Activated effector memory CD4-positive, alpha-beta T cell treated with Interleukin-2 at 50 U/mL for 16 hours (primary cell): ENCODE measurements around the gene FRMD1.

ENCODE experiments used
- DNase-seq: peaks from one replicate; pipeline ENCODE4 v3.0.0-alpha.2; 2020

FRMD1 gene

GRCh38 chr6:168075787-168076202 lies 3.2 kb downstream of the FRMD1 start:
- DNase-seq, result no peak

DNA sequence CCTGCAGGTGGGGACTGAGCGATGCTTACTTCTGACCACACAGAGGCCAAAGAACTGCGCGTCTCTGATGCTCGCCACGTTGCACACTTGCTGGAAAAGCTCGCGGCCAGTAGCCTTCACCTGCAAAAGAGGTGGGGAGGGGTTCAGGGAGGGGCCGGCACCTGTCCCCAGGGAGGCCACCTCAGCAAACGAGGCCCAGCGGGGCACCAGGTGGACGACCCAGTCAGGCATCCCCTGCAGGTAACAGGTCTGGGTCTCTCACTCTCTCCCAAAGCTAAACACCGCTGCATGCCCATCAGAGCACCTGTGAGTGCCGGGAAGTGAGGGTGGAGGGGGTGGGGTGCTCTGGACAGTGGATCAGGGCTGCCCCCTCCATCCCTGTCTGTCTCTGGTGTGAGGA lies 3.8 kb downstream of the FRMD1 start:
- no peak for DNase-seq

GRCh38 chr6:168073937-168074730 lies 4.9 kb downstream of the FRMD1 start:
- no peak for DNase-seq

DNA sequence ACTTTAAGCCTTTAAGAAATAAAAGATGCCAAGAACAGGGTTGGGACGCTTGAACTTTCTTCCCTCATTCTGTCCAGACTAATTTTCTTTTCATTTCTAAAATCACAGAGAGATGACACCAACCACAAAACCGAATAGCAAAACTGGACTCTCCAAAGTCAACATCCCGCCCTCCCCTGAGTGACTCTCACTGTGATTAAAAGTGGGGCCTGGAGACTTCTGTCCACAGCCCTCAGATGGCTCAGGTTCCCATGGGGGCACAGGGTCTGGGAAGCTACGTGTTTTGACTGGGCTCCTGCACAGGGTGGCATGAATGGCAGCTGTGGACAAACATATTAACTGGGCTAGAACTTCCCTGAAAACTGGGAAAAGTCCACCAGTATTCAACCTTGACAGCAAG lies 6.3 kb downstream of the FRMD1 start:
- no peak for DNase-seq

DNA sequence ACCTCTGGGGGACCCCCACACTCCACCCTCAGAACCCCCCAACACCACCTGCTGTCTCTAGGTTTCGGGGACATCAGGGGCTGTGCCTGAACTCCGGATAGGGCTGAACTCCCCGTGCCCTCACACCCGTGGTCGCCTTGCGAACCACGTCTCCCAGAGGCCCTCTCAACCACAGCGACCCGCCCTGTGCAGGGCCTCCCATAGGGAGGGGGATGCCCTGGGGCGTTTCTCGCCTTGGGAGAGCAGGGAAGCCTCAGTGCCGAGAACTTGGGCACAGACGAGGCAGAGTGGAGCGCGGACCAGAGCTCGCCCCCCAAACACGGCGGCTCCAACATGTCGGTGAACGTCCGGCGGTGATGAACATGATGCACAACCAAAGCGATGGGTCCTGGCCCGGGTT lies 6.8 kb downstream of the FRMD1 start:
- DNase-seq, result no peak

DNA sequence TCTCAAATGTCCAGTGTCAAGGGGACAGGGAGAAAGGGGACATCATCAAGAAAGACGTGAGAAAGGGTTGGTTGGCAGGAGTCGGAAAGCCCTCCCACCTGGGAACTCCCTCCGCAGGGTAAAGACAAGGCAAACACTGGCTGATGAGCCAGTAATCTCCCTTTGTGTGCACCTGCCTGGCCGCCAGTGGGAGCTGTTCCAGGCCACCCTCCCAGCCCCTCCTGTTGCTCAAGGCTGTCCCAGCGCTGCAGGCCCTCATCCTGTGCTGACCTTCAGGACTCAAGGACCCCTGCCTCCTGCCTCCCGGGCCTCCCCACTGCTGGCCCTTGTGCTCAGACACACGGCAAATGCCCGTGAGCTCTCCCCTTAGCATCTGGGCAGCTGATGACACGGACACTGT lies 7.4 kb downstream of the FRMD1 start:
- no peak for DNase-seq

DNA sequence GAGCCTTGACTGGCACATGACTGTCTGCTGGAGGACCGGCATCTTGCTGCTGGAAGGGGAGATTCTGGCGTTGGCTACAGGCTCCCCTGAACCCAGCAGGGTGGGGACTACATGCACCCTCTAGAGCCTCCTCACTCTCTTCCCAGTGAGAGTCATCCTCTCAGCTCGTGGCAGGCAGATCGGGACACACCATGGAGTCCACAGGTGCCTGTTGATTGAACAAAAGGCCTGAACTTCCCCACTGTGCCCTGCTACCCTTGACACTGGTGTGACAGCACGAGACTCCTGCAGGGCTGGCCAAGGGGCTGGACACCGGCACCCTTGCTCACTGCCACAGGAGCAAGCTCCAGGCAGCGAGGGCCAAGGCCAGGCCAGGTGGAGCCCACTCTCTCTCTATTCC lies 8.2 kb downstream of the FRMD1 start:
- no peak for DNase-seq

DNA sequence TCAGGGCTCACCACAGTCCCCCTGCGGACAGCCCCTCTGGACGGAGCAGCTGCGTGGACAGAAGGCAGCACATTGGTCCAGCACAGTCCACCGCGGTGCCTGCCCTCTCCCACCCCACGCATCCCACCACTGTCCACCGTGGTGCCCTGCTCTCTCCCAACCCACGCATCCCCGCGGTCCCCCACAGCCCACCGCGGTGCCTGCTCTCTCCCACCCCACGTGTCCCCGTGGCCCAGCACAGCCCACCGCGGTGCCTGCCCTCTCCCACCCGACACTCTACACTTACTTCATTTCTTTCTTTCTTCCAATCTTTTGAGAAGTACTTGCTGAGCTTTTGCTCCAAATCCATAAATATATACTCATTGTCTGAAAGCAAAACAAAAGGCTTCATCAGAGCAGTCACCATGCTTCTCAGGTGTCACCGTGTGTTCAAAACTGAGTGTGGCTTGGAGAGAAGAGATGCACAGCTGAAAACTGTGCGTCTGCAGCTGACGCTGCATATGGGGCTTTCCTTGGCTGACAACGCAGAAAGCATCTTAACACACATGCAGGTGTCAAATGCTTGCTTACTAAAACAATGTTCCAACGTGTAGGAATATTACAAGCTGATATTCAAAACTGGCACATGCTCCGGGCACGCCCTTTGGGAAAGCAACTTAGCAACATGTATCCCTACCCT lies 11.8 kb downstream of the FRMD1 start:
- no peak for DNase-seq

DNA sequence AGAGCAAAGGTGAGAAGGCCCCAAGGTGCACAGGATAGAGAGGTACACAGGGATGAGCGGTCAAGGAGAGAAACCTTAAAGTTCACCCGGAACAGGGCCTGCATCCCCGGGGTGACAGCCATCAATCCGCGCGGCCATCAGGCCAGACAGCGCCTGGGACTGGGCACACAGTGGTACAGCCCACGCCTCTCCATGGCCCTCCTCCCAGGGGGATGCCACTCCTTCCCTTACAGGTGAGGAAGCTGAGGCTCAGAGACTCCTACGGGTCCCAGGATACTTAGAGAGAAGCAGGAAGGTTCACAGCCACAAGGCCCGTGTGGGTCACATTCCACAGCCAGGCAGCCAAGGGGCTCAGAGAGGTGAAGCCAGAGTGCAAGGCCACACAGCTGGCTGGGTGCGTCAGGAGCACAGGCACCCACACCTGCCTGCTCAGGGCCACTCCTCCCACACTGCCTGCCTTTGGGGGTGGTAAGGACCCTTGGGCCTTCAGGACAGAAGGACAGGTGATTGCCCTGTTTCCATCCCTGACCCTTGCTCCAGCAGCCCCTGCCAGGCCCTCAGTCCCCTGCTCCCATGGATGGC lies 14.7 kb downstream of the FRMD1 start:
- DNase-seq, result no peak

GRCh38 chr6:168063431-168063830 lies 15.6 kb downstream of the FRMD1 start:
- no peak for DNase-seq

- no peak for DNase-seq
Observed at GRCh38 chr6:168062346-168063289, 16.4 kb downstream of the FRMD1 start.

DNA sequence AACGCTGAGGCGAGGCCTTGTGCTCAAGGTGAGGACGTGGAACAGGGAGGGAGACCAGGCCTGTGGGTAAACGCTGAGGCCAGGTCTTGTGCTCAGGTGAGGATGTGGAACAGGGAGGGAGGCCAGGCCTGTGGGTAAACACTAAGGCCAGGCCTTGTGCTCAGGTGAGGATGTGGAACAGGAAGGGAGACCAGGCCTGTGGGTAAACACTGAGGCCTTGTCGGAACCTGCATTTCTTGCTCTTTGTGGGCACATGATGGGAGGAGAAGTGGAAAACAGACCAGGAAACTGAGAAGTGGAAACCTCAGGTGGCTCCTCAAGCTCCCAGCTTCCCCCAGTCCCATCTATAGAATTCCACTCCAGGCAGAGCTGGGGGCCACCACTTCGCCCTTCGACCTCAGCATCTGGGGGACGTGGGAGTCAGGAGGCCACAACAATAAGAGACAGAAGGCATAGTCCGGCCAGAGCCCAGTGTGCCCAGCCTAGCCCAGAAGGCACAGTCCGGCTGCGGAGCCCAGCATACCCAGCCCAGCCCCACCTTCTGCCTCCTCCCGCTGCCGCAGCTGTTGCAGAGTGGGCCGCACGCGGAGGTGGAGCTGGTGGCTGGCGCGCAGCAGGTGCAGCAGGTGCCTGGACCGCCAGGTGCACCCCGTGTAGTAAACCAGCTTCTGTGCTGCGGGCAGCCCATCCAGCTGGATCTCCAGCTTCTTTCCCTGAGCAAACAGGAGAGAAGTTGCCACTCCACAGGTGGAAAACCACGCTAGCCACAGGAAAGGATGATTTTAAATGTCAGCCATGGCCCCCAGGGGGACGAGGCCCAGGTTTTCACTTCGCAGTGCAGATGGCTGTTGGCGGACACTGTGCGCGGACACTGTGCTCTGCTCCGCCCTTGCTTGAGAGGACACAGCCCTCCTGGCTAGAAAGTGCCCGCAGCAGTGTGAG lies 17.5 kb downstream of the FRMD1 start:
- DNase-seq, result no peak

DNA sequence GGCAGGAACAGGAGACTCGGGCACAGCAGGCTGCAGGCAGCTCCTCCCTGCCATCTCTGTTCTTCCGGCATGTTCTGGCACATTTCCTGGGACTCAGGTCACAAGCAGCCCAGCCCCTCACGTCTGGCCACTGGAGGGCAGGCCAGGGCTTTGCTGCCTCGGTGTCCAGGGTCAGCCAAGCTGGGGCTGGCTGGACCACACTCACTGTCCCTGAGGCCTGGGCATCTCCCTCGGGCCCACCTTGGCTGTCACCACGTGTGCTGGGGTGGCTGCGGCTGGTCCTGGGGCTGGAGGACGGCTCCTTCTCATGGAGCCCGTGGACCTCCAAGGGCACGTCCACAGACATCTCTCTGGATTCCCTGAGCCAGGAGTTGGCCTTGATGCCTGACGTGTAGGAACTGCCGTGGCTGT lies 18.5 kb downstream of the FRMD1 start:
- DNase-seq, result no peak

- DNase-seq, result no peak
Observed at GRCh38 chr6:168058691-168059551, 20.1 kb downstream of the FRMD1 start.

DNA sequence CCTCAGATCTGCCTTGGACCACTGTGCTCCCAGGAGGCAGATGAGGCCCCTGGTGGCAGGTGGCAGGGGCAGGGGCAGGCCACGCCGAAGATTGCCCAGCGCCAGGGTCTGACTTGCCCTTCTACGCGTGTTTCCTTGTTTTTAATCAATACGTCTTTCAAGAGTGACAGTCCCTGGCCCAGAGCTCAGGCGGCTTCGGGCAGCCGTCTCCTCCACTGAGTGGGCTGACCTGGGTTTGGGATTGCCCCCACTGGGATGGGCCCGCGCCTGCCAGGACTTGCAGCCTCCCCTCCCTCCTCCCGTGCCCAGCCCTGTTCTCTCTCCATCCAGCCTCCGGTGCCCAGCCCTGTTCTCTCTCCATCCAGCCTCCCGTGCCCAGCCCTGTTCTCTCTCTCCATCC lies 21.2 kb downstream of the FRMD1 start:
- no peak for DNase-seq

DNA sequence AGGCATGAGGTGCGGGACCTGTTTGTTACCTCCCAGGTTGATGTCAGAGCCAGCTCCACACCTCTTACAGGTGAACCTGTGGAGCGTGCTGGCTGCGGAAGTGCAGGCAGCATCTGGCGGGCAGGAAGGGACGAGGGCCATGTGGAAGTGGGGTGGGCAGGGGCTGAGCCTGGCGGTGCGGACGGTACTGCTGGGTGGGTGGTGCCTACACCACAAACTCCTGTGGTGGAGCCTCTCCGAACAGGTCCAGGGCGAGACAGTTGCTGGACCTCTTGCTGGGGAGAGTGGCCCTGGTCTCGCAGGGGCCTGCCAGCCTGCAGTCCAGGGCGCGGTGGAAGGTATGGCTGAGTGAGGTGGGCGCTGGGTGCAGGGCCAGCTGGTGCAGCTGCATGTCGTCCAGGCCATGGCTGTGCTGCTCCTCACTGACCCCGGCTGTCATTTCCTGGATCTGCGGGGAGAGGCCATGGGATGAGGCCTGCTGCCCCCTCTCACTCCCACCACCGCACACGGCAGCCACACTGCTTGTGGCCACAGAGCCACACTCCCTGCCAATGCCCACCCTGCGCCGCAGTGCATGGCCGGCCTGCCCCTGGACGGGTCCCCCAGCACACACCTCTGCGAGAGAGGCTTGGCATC lies 22.0 kb downstream of the FRMD1 start:
- DNase-seq, result no peak

- DNase-seq, result no peak
Observed at GRCh38 chr6:168055696-168056489, 23.1 kb downstream of the FRMD1 start.

DNA sequence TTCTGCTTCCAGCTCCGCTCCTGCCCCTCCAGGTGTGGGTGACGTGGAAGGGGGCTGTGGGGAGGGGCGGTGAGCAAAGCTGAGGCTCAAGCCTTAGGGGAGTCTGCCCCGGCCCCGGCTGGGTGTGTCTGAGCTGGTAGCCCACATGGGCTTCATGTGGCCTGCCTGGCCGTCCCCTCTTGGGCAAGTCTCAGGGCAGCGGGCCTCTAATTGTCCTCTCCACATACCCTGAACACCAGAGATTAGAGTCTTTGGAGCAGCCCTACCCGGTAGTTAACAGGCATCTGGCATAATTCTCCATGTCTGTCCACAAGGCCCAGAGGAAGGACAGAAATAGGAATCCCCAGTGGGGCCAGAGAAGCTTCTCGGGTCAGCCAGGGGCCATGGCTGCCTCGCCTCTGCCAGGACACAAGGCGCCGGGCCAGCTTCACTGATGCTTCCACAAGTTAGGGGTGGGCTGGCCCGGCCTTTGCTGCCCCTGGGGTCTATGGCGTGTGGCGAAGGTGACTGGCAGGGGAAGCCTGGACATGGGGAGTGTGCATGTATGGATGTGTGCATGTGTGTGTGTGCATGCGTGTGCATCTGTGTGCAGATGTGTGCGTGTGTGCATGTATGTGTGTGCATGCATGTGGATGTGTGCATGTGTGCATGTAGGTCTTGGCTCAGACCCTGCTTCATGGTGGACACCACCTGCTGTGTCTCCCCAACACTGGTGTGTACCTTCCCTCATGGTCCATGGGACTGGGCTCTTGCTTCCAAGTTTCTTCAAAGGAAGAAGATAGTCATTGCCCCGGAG lies 24.0 kb downstream of the FRMD1 start:
- no peak for DNase-seq
